Activated CD4-positive, alpha-beta T cell treated with anti-CD3 and anti-CD28 coated beads for 36 hours (primary cell): ENCODE data around the gene FGD5. TPM values are rescaled to one million over a fixed set of nuclear protein-coding genes. Genes with fewer than 3 reads are reported as not detected.

Experiments
- ATAC-seq: fragments of 200-7000 bp; cut with Tn5 transposase; one replicate; pipeline ENCODE4 v1.10.0; 2021; ENCODE audit warnings: mild to moderate bottlenecking, moderate library complexity
- CTCF ChIA-PET: fragments of 350-600 bp; sonication (Branson Sonifier 250); formaldehyde crosslinking; loops from one replicate; lab custom pipeline; 2021; ENCODE audit warnings: antibody characterized with exemption; lab: Charles Lee
- POLR2A ChIA-PET: fragments of 350-600 bp; sonication (Branson Sonifier 250); formaldehyde crosslinking; loops from one replicate; lab custom pipeline; 2021; ENCODE audit warnings: antibody characterized with exemption, inconsistent platforms; lab: Charles Lee
- DNase-seq: peaks from one replicate; pipeline ENCODE4 v3.0.0-alpha.2; 2020
- H3K27ac Mint-ChIP-seq: one replicate; pipeline ENCODE4 v1.8.0; 2021; ENCODE audit warnings: mixed read lengths
- H3K27me3 Mint-ChIP-seq: one replicate; pipeline ENCODE4 v1.8.0; 2021; ENCODE audit warnings: mixed read lengths
- H3K36me3 Mint-ChIP-seq: one replicate; pipeline ENCODE4 v1.8.0; 2021; ENCODE audit warnings: low read depth, mixed read lengths
- H3K4me1 Mint-ChIP-seq: one replicate; pipeline ENCODE4 v1.8.0; 2021; ENCODE audit warnings: mixed read lengths
- H3K4me3 Mint-ChIP-seq: one replicate; pipeline ENCODE4 v1.8.0; 2021; ENCODE audit warnings: mild to moderate bottlenecking, moderate library complexity, mixed read lengths
- H3K9me3 Mint-ChIP-seq: one replicate; pipeline ENCODE4 v1.8.0; 2021; ENCODE audit warnings: low read depth, mixed read lengths
- intact Hi-C, 2 experiments: fragments of 100-400 bp; cut with DNase I in 1 of 2; cut with micrococcal nuclease in 1 of 2; formaldehyde crosslinking; loops; one replicate each; pipeline versions ENCODE4 v1.14.2 to v1.15.1; 2022 to 2024; cut with DNase I, micrococcal nuclease
- total RNA-seq, 2 experiments: library from RNA; stranded (reverse); gene quantifications; one replicate each; pipeline ENCODE4 v1.2.3, GENCODE V29; 2021

The FGD5 gene, protein sequence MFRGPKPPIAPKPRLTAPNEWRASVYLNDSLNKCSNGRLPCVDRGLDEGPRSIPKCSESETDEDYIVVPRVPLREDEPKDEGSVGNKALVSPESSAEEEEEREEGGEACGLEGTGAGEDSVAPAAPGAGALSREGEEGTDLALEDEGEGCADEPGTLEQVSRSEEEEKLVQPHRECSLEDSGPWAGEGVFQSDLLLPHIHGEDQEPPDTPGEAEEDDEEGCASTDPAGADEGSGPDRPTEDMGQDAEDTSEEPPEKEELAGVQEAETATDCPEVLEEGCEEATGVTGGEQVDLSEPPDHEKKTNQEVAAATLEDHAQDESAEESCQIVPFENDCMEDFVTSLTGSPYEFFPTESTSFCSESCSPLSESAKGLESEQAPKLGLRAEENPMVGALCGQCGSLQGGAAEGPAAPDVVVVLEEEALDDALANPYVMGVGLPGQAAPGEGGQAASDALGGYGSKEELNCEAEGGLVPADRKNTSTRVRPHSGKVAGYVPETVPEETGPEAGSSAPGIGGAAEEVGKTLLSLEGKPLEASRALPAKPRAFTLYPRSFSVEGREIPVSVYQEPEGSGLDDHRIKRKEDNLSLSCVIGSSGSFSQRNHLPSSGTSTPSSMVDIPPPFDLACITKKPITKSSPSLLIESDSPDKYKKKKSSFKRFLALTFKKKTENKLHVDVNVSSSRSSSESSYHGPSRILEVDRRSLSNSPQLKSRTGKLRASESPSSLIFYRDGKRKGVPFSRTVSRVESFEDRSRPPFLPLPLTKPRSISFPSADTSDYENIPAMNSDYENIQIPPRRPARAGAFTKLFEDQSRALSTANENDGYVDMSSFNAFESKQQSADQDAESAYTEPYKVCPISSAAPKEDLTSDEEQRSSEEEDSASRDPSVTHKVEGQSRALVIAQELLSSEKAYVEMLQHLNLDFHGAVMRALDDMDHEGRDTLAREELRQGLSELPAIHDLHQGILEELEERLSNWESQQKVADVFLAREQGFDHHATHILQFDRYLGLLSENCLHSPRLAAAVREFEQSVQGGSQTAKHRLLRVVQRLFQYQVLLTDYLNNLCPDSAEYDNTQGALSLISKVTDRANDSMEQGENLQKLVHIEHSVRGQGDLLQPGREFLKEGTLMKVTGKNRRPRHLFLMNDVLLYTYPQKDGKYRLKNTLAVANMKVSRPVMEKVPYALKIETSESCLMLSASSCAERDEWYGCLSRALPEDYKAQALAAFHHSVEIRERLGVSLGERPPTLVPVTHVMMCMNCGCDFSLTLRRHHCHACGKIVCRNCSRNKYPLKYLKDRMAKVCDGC (N-terminal part only)
- under 1 TPM in 1 of 2 experiments, not detected in 1; 0.09 TPM for total RNA-seq

- H3K36me3 Mint-ChIP-seq: no peaks in the 10 kb centered on the region
- no peaks in the 10 kb centered on the region for H3K9me3 Mint-ChIP-seq
- intact Hi-C loops: no loop called here
- H3K4me3 Mint-ChIP-seq: no peak within 1 kb of the TSS
- H3K4me1 Mint-ChIP-seq: no peaks in the 10 kb centered on the region
- no peak within 1 kb of the TSS for H3K27ac Mint-ChIP-seq
- POLR2A ChIA-PET: no interaction called here
- CTCF ChIA-PET: no interaction called here
- ATAC-seq: no peak
- H3K27me3 Mint-ChIP-seq: peaks cover 8% of the 10 kb centered on the region
- no peak for DNase-seq
Observed at GRCh38 chr3:14818804-14819500, at the start of gene FGD5. Gene FGD5, plus strand, starts transcription at chr3:14818962. Its CDS starts 110 bp downstream, at chr3:14819072.

- H3K4me1 Mint-ChIP-seq: no peaks in the 10 kb centered on the region
- CTCF ChIA-PET: no interaction called here
- H3K36me3 Mint-ChIP-seq: no peaks in the 10 kb centered on the region
- H3K27ac Mint-ChIP-seq: no peak overlapping the region
- no peak for ATAC-seq
- no peaks in the 10 kb centered on the region for H3K9me3 Mint-ChIP-seq
- no peak overlapping the region for H3K4me3 Mint-ChIP-seq
- H3K27me3 Mint-ChIP-seq: no peaks in the 10 kb centered on the region
- intact Hi-C loops: no loop called here
- POLR2A ChIA-PET: no interaction called here
- no peak for DNase-seq
Observed at GRCh38 chr3:14769544-14770325, 49.0 kb upstream of the FGD5 start.

DNA sequence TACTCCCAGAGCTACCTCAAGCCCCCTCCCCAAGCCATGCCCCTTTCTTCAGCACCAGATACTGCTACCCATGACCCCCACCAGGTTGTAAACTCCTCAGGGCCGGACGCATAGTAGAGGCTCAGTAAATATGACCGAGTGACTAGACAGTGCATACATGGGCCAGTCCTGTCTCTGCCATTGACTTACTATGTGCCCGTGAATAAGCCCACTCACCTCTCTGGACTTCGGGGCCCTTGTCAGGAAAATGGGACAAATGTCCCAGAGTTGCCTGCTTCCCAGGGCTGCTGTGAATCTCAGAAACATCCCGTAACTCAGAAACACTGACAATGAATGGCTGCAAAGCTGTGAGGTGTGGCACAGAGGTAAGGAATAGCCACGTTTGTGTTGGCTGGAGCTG is 48.2 kb upstream of the FGD5 start:
- no peak overlapping the region for H3K27ac Mint-ChIP-seq
- intact Hi-C loops: no loop called here
- ATAC-seq (no peak), DNase-seq (no peak)
- ChIA-PET POLR2A (no interaction called here), CTCF (interaction anchor here (0.6 kb wide), 1 partner anchor 404 kb away, joined by 4 read pairs; no protein-coding TSS in a partner anchor)
- H3K27me3 Mint-ChIP-seq: no peaks in the 10 kb centered on the region
- no peak overlapping the region for H3K4me3 Mint-ChIP-seq
- H3K36me3 Mint-ChIP-seq: no peaks in the 10 kb centered on the region
- no peaks in the 10 kb centered on the region for H3K4me1 Mint-ChIP-seq
- no peaks in the 10 kb centered on the region for H3K9me3 Mint-ChIP-seq

- CTCF ChIA-PET: interaction anchor here (0.6 kb wide), 1 partner anchor 969 kb away, joined by 3 read pairs; no protein-coding TSS in a partner anchor
- DNase-seq (no peak), ATAC-seq (no peak)
- Mint-ChIP-seq H3K27ac (no peak overlapping the region), H3K27me3 (no peaks in the 10 kb centered on the region), H3K36me3 (no peaks in the 10 kb centered on the region), H3K4me3 (no peak overlapping the region), H3K9me3 (no peaks in the 10 kb centered on the region), H3K4me1 (no peaks in the 10 kb centered on the region)
- intact Hi-C loops: no loop called here
- POLR2A ChIA-PET: no interaction called here
Observed at GRCh38 chr3:14771593-14772497, 46.9 kb upstream of the FGD5 start.

- Mint-ChIP-seq H3K4me1 (no peaks in the 10 kb centered on the region), H3K4me3 (no peak overlapping the region), H3K9me3 (no peaks in the 10 kb centered on the region), H3K36me3 (no peaks in the 10 kb centered on the region), H3K27me3 (no peaks in the 10 kb centered on the region), H3K27ac (no peak overlapping the region)
- ATAC-seq (no peak), DNase-seq (no peak)
- ChIA-PET POLR2A (no interaction called here), CTCF (no interaction called here)
- intact Hi-C loops: no loop called here
Observed at GRCh38 chr3:14772533-14773138, 46.1 kb upstream of the FGD5 start.

- Mint-ChIP-seq H3K36me3 (no peaks in the 10 kb centered on the region), H3K4me1 (no peaks in the 10 kb centered on the region), H3K4me3 (no peak overlapping the region), H3K9me3 (no peaks in the 10 kb centered on the region), H3K27me3 (no peaks in the 10 kb centered on the region), H3K27ac (no peak overlapping the region)
- DNase-seq: no peak
- ChIA-PET POLR2A (no interaction called here), CTCF (no interaction called here)
- intact Hi-C loops: no loop called here
- no peak for ATAC-seq
Observed at GRCh38 chr3:14773281-14773680, 45.5 kb upstream of the FGD5 start.

- Mint-ChIP-seq H3K36me3 (no peaks in the 10 kb centered on the region), H3K27me3 (no peaks in the 10 kb centered on the region), H3K27ac (no peak overlapping the region), H3K9me3 (peaks cover 4% of the 10 kb centered on the region), H3K4me3 (no peak overlapping the region), H3K4me1 (no peaks in the 10 kb centered on the region)
- DNase-seq (no peak), ATAC-seq (no peak)
- POLR2A ChIA-PET: no interaction called here
- intact Hi-C loops: no loop called here
- CTCF ChIA-PET: interaction anchor here (0.6 kb wide), 1 partner anchor 532 kb away, joined by 3 read pairs; no protein-coding TSS in a partner anchor
Observed at GRCh38 chr3:14773691-14774128, 45.1 kb upstream of the FGD5 start.

- DNase-seq: no peak
- peaks cover 7% of the 10 kb centered on the region for H3K9me3 Mint-ChIP-seq
- no peak overlapping the region for H3K27ac Mint-ChIP-seq
- ATAC-seq: no peak
- CTCF ChIA-PET: interaction anchor here (0.6 kb wide), 1 partner anchor 533 kb away, joined by 3 read pairs; no protein-coding TSS in a partner anchor
- POLR2A ChIA-PET: no interaction called here
- H3K27me3 Mint-ChIP-seq: no peaks in the 10 kb centered on the region
- intact Hi-C loops: no loop called here
- H3K4me1 Mint-ChIP-seq: no peaks in the 10 kb centered on the region
- no peak overlapping the region for H3K4me3 Mint-ChIP-seq
- H3K36me3 Mint-ChIP-seq: no peaks in the 10 kb centered on the region
Observed at GRCh38 chr3:14774431-14774830, 44.3 kb upstream of the FGD5 start.

DNA sequence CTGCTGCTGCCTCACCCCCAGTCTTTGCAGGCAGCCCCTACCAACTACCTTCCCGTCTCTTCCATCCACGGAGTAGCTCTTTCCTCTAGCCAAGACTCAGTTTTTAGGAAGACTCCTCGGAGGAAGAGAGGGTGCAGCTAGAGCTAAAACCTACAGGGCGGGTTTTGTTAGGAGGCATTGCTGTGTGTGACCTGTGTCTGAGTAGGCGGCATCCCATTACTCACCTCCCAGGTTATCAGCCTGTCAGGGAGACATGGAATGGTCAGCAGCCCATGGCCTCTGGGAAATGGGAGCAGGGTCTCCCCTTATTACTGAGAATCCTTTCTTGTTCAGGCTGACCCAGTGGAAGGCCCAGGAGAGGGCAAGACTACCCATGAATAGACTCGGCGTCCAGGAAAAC is 43.8 kb upstream of the FGD5 start:
- intact Hi-C loops: no loop called here
- DNase-seq: no peak
- ChIA-PET POLR2A (no interaction called here), CTCF (no interaction called here)
- Mint-ChIP-seq H3K9me3 (peaks cover 7% of the 10 kb centered on the region), H3K27ac (no peak overlapping the region), H3K4me1 (no peaks in the 10 kb centered on the region), H3K36me3 (no peaks in the 10 kb centered on the region), H3K27me3 (no peaks in the 10 kb centered on the region), H3K4me3 (no peak overlapping the region)
- ATAC-seq: no peak
